Astrocyte (in vitro differentiated cells and primary cell): ENCODE measurements around the gene KIRREL3.

Experiments
- CTCF ChIP-seq: IDR thresholded peaks from 2 replicates; pipeline ENCODE4 v1.5.1; 2011; ENCODE audit warnings: low read depth, mild to moderate bottlenecking, inconsistent platforms, low read length, moderate library complexity; ENCODE audit not compliant: insufficient read depth
- EZH2 ChIP-seq: IDR thresholded peaks from 2 replicates; pipeline ENCODE4 v1.6.1; 2012; ENCODE audit warnings: mild to moderate bottlenecking, low read length, inconsistent platforms; ENCODE audit not compliant: insufficient read depth

- TF ChIP-seq CTCF (no peak), EZH2 (no peak)
These were observed 82.0 kb downstream of the KIRREL3 start for GRCh38 chr11:126918556-126918955.
